GM21825 (cell line): ENCODE results near the gene KCNN2.

Experiments
- ATAC-seq: cut with Tn5 transposase; IDR thresholded peaks from one replicate; pipeline ENCODE4 v1.9.1; 2021; ENCODE audit warnings: mild to moderate bottlenecking, moderate library complexity; ENCODE audit not compliant: unreplicated experiment

KCNN2 gene

GRCh38 chr5:114362197-114362976 is 517 bp downstream of the KCNN2 start:
- ATAC-seq: peak; percentile 23

- ATAC-seq: no peak
Measured at GRCh38 chr5:114362977-114363761, 1.3 kb downstream of the KCNN2 start.

- no peak for ATAC-seq
Measured at GRCh38 chr5:114363837-114364236, 2.0 kb downstream of the KCNN2 start.

- no peak for ATAC-seq
Measured at GRCh38 chr5:114367029-114367428, 5.2 kb downstream of the KCNN2 start.

- ATAC-seq: no peak
Measured at GRCh38 chr5:114369680-114370417, 8.0 kb downstream of the KCNN2 start.

GRCh38 chr5:114377050-114377844 is 15.4 kb downstream of the KCNN2 start:
- no peak for ATAC-seq

- no peak for ATAC-seq
Measured at GRCh38 chr5:114377946-114378345, 16.1 kb downstream of the KCNN2 start.

GRCh38 chr5:114380721-114381120 is 18.9 kb downstream of the KCNN2 start:
- ATAC-seq: no peak

GRCh38 chr5:114387433-114387832 is 25.6 kb downstream of the KCNN2 start:
- no peak for ATAC-seq

GRCh38 chr5:114390431-114390830 is 28.6 kb downstream of the KCNN2 start:
- ATAC-seq: no peak

GRCh38 chr5:114391321-114391720 is 29.5 kb downstream of the KCNN2 start:
- no peak for ATAC-seq

GRCh38 chr5:114393159-114393558 is 31.3 kb downstream of the KCNN2 start:
- no peak for ATAC-seq

GRCh38 chr5:114402206-114402605 is 40.3 kb downstream of the KCNN2 start:
- no peak for ATAC-seq

GRCh38 chr5:114407783-114408182 is 45.9 kb downstream of the KCNN2 start:
- no peak for ATAC-seq

GRCh38 chr5:114408847-114409246 is 47.0 kb downstream of the KCNN2 start:
- ATAC-seq: no peak

- no peak for ATAC-seq
Measured at GRCh38 chr5:114411380-114411931, 49.6 kb downstream of the KCNN2 start.

GRCh38 chr5:114412510-114413171 is 50.8 kb downstream of the KCNN2 start:
- ATAC-seq: no peak

- ATAC-seq: no peak
Measured at GRCh38 chr5:114415760-114416159, 53.9 kb downstream of the KCNN2 start.

- ATAC-seq: no peak
Measured at GRCh38 chr5:114416254-114416653, 54.4 kb downstream of the KCNN2 start.

- no peak for ATAC-seq
Measured at GRCh38 chr5:114417519-114417918, 55.6 kb downstream of the KCNN2 start.
